ENCODE data around the gene SDHD. TPM values are rescaled to one million over a fixed set of nuclear protein-coding genes. Genes with fewer than 3 reads are reported as not detected.
A peak's percentile ranks its signal among the peaks of the same experiment; 100 is the strongest.
"Not testable (repeated sequence)": the region's sequence is repeated elsewhere in the genome, so short reads cannot be mapped to it uniquely, and the experiment has no call there.

Gene SDHD
- total and polyA plus RNA-seq, 7 experiments from 2014 or later = 39.6 to 211 (median 73.8) TPM

- peaks cover 5 to 11% of the 10 kb centered on the region in 2 donors for H3K4me1 ChIP-seq (ENCODE audit: control insufficient read depth in 2 of 2, insufficient read depth in 2 of 2, low read length in 2 of 2)
- no peaks in the 10 kb centered on the region for H3K27me3 ChIP-seq (ENCODE audit: control insufficient read depth in 2 of 2, insufficient read depth in 2 of 2, low read length in 2 of 2)
- peak; percentile 94 for ATAC-seq
- ChIA-PET CTCF (no interaction called here), POLR2A (interaction anchor here (0.6 to 3.2 kb wide), 7 partner anchors 9 to 319 kb away, joined by 3 to 25 read pairs (median 3); partner anchors contain the start of genes SDHD and TIMM8B)
- DNase-seq = peak; percentile 64 to 88 (median 84)
- H3K4me3 ChIP-seq (ENCODE audit: low read length) = peak within 1 kb of the TSS; percentile 97
- intact Hi-C loops (cut with micrococcal nuclease) = loop anchor here (1.0 to 2.0 kb wide), 7 partner anchors 12 to 203 kb away; partner anchors contain the start of genes CFAP68 (in 2 of the 2), DLAT (in 2 of the 2), FDXACB1 (in 2 of the 2) and SDHD (in 2 of the 2)
- Mint-ChIP-seq H3K27me3 (peaks cover 6 to 22% (median 12%) of the 10 kb centered on the region in 5 donors), H3K36me3 (peaks cover 0 to 21% (median 11%) of the 10 kb centered on the region in 5 donors), H3K9me3 (peaks cover 0 to 4% (median 0%) of the 10 kb centered on the region in 11 donors), H3K27ac (peak within 1 kb of the TSS; percentile 84 to 96 (median 95)), H3K4me3 (peak within 1 kb of the TSS; percentile 80 to 98 (median 94)), H3K4me1 (peaks cover 14 to 49% (median 40%) of the 10 kb centered on the region in 7 donors)
- H3K36me3 ChIP-seq (ENCODE audit: control insufficient read depth in 2 of 3, insufficient read depth in 3 of 3, low read length in 3 of 3) = peaks cover 4 to 19% (median 6%) of the 10 kb centered on the region in 3 experiments
- peak within 1 kb of the TSS; percentile 79 for H3K27ac ChIP-seq (ENCODE audit: low read depth, low read length)
- no peaks in the 10 kb centered on the region for H3K9me3 ChIP-seq (ENCODE audit: control insufficient read depth in 2 of 3, low read length in 3 of 3)
Observed at GRCh38 chr11:112073941-112074811, 12.5 kb upstream of the SDHD start, which contains the start of the genes NKAPD1 and PIH1D2. NKAPD1 (plus strand) TSS chr11:112074299; CDS start chr11:112075575, 1,276 bp downstream. PIH1D2 (minus strand) TSS chr11:112074017; CDS start chr11:112073174, 843 bp downstream.

- H3K36me3 ChIP-seq (ENCODE audit: control insufficient read depth in 2 of 3, insufficient read depth in 3 of 3, low read length in 3 of 3) = peaks cover 6 to 61% (median 17%) of the 10 kb centered on the region in 3 experiments
- Mint-ChIP-seq H3K4me3 (no peak overlapping the region), H3K27me3 (peaks cover 0 to 2% (median 0%) of the 10 kb centered on the region in 5 donors), H3K9me3 (peaks cover 0 to 5% (median 0%) of the 10 kb centered on the region in 11 donors), H3K36me3 (peaks cover 12 to 44% (median 34%) of the 10 kb centered on the region in 5 donors), H3K27ac (peak overlapping the region in 3 of 9 donors; percentile 14 to 65 (median 30)), H3K4me1 (peaks cover 18 to 46% (median 31%) of the 10 kb centered on the region in 7 donors)
- H3K27ac ChIP-seq (ENCODE audit: low read depth, low read length) = no peak overlapping the region
- intact Hi-C loops (cut with micrococcal nuclease) = loop anchor here in 1 of 2 donors (10.0 kb wide), 1 partner anchor 318 kb away; the partner anchor contains the start of gene PPP2R1B
- ChIA-PET CTCF (interaction anchor here (1.1 kb wide), 1 partner anchor 137 kb away, joined by 3 read pairs; no protein-coding TSS in a partner anchor), POLR2A (interaction anchor here (0.9 kb wide), 1 partner anchor 8 kb away, joined by 3 read pairs; no protein-coding TSS in a partner anchor)
- peaks cover 14% of the 10 kb centered on the region in 2 donors for H3K4me1 ChIP-seq (ENCODE audit: control insufficient read depth in 2 of 2, insufficient read depth in 2 of 2, low read length in 2 of 2)
- no peaks in the 10 kb centered on the region for H3K27me3 ChIP-seq (ENCODE audit: control insufficient read depth in 2 of 2, insufficient read depth in 2 of 2, low read length in 2 of 2)
- ATAC-seq = no peak
- no peak overlapping the region for H3K4me3 ChIP-seq (ENCODE audit: low read length)
- no peaks in the 10 kb centered on the region for H3K9me3 ChIP-seq (ENCODE audit: control insufficient read depth in 2 of 3, low read length in 3 of 3)
- DNase-seq = no peak
Observed at GRCh38 chr11:112082729-112083128, 3.9 kb upstream of the SDHD start.

- H3K27ac Mint-ChIP-seq = peak overlapping the region; percentile 92 to 99 (median 96)
- ChIA-PET CTCF (interaction anchor here (1.0 kb wide), 1 partner anchor 202 kb away, joined by 3 read pairs; no protein-coding TSS in a partner anchor), POLR2A (interaction anchor here (0.9 to 3.7 kb wide), 12 partner anchors 8 to 1228 kb away, joined by 3 to 25 read pairs (median 5); partner anchors contain the start of genes CFAP68, DLAT, NKAPD1 and PIH1D2)
- Histone ChIP-seq H3K36me3 (ENCODE audit: control insufficient read depth in 2 of 3, insufficient read depth in 3 of 3, low read length in 3 of 3) (peaks cover 0 to 52% (median 8%) of the 10 kb centered on the region in 3 experiments), H3K27ac (ENCODE audit: low read depth, low read length) (peak overlapping the region; percentile 76), H3K9me3 (ENCODE audit: control insufficient read depth in 2 of 3, low read length in 3 of 3) (no peaks in the 10 kb centered on the region), H3K27me3 (ENCODE audit: control insufficient read depth in 2 of 2, insufficient read depth in 2 of 2, low read length in 2 of 2) (no peaks in the 10 kb centered on the region), H3K4me1 (ENCODE audit: control insufficient read depth in 2 of 2, insufficient read depth in 2 of 2, low read length in 2 of 2) (peaks cover 21 to 23% of the 10 kb centered on the region in 2 donors), H3K4me3 (ENCODE audit: low read length) (peak overlapping the region; percentile 99)
- ATAC-seq = peak; percentile 32
- peaks cover 0 to 5% (median 0%) of the 10 kb centered on the region in 11 donors for H3K9me3 Mint-ChIP-seq
- intact Hi-C loops (cut with micrococcal nuclease) = loop anchor here (1.0 to 10.0 kb wide), 13 partner anchors 12 to 1686 kb away; partner anchors contain the start of genes ALG9 (in 2 of the 2), CFAP68 (in 2 of the 2), DLAT (in 2 of the 2) and FDXACB1 (in 2 of the 2)
- H3K4me1 Mint-ChIP-seq = peaks cover 40 to 64% (median 58%) of the 10 kb centered on the region in 7 donors
- peaks cover 14 to 57% (median 37%) of the 10 kb centered on the region in 5 donors for H3K36me3 Mint-ChIP-seq
- H3K4me3 Mint-ChIP-seq = peak overlapping the region; percentile 90 to 100 (median 98)
- DNase-seq = no peak
- peaks cover 0 to 2% (median 0%) of the 10 kb centered on the region in 5 donors for H3K27me3 Mint-ChIP-seq
Observed at GRCh38 chr11:112085822-112086421, 751 bp upstream of the SDHD start.

DNA sequence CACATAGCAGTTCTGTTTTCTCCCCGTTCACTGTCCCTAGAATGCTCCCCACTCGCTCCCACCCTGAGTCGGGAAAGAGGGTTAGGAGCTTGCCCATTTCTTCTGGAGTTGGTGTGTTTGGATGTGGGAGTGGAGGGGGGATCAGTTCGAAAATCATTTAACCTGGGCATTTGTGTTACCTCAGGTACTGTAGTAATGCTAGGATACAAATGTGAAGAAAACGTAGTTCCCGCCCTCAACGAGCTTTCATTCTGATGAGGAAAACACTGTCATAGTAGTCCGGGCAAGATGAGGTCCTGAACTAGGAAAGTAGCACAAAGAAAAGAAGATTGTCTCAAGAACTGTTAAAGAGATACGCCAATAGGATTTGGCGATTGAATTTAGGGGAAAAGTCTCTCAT lies 539 bp downstream of the SDHD start:
- DNase-seq (peak in 1 of 9 donors; percentile 23), ATAC-seq (no peak)
- Histone ChIP-seq H3K36me3 (ENCODE audit: control insufficient read depth in 2 of 3, insufficient read depth in 3 of 3, low read length in 3 of 3) (peaks cover 8 to 58% (median 13%) of the 10 kb centered on the region in 3 experiments), H3K27ac (ENCODE audit: low read depth, low read length) (peak overlapping the region; percentile 76), H3K27me3 (ENCODE audit: control insufficient read depth in 2 of 2, insufficient read depth in 2 of 2, low read length in 2 of 2) (no peaks in the 10 kb centered on the region), H3K4me3 (ENCODE audit: low read length) (peak overlapping the region; percentile 99), H3K9me3 (ENCODE audit: control insufficient read depth in 2 of 3, low read length in 3 of 3) (no peaks in the 10 kb centered on the region), H3K4me1 (ENCODE audit: control insufficient read depth in 2 of 2, insufficient read depth in 2 of 2, low read length in 2 of 2) (peaks cover 21 to 23% of the 10 kb centered on the region in 2 donors)
- CTCF ChIA-PET = interaction anchor here (0.5 to 1.0 kb wide), 2 partner anchors 157 to 201 kb away, joined by 3 read pairs; no protein-coding TSS in a partner anchor
- Mint-ChIP-seq H3K27ac (peak overlapping the region; percentile 92 to 99 (median 96)), H3K4me3 (peak overlapping the region; percentile 90 to 100 (median 98)), H3K36me3 (peaks cover 21 to 61% (median 46%) of the 10 kb centered on the region in 5 donors), H3K27me3 (peaks cover 0 to 2% (median 0%) of the 10 kb centered on the region in 5 donors), H3K9me3 (peaks cover 0 to 5% (median 0%) of the 10 kb centered on the region in 11 donors), H3K4me1 (peaks cover 45 to 69% (median 58%) of the 10 kb centered on the region in 7 donors)
- intact Hi-C loops (cut with micrococcal nuclease) = loop anchor here (2.0 to 10.0 kb wide), 5 partner anchors 216 to 1685 kb away; partner anchors contain the start of genes ALG9 (in 2 of the 2), PPP2R1B (in 2 of the 2), SIK2 (in 2 of the 2) and ZW10 (in 1 of the 2)
- POLR2A ChIA-PET = interaction anchor here (0.6 to 3.7 kb wide), 16 partner anchors 10 to 1227 kb away, joined by 3 to 25 read pairs (median 4); partner anchors contain the start of genes ALG9, CFAP68, DLAT and NKAPD1

- H3K27ac Mint-ChIP-seq; H3K27me3 Mint-ChIP-seq; H3K27me3 ChIP-seq (ENCODE audit: control insufficient read depth in 2 of 2, insufficient read depth in 2 of 2, low read length in 2 of 2); ATAC-seq; intact Hi-C loops (cut with micrococcal nuclease); H3K4me3 Mint-ChIP-seq; DNase-seq; H3K9me3 Mint-ChIP-seq; H3K4me3 ChIP-seq (ENCODE audit: low read length); H3K9me3 ChIP-seq (ENCODE audit: control insufficient read depth in 2 of 3, low read length in 3 of 3); H3K27ac ChIP-seq (ENCODE audit: low read depth, low read length); CTCF ChIA-PET; H3K4me1 ChIP-seq (ENCODE audit: control insufficient read depth in 2 of 2, insufficient read depth in 2 of 2, low read length in 2 of 2): not testable (repeated sequence)
- POLR2A ChIA-PET = interaction anchor here (0.7 kb wide), 1 partner anchor 497 kb away, joined by 4 read pairs; no protein-coding TSS in a partner anchor
- H3K36me3 Mint-ChIP-seq = peaks cover 13 to 49% (median 35%) of the 10 kb centered on the region in 5 donors
- H3K36me3 ChIP-seq (ENCODE audit: control insufficient read depth in 2 of 3, insufficient read depth in 3 of 3, low read length in 3 of 3) = peaks cover 5 to 62% (median 8%) of the 10 kb centered on the region in 3 experiments
- peaks cover 0 to 17% (median 11%) of the 10 kb centered on the region in 7 donors for H3K4me1 Mint-ChIP-seq
Observed at GRCh38 chr11:112095302-112095701, 8.6 kb downstream of the SDHD start.
